IMR-90 (cell line): ENCODE measurements around the gene PTX3. TPM values are rescaled to one million over a fixed set of nuclear protein-coding genes. Genes with fewer than 3 reads are reported as not detected.

Experiments
- ATAC-seq: fragments of 200-7000 bp; cut with Tn5 transposase; 2 replicates; pipeline ENCODE4 v1.9.1; 2020; ENCODE audit warnings: low read depth, mild to moderate bottlenecking, moderate library complexity
- BruUV-seq: library from RNA; stranded (reverse); fragments of 400-500 nt; replicated peaks from 2 replicates; lab custom pipeline; 2021; lab: Mats Ljungman, UMichigan
- CTCF ChIA-PET: fragments of 300-600 bp; formaldehyde crosslinking; extraction: SDS; loops from one replicate; lab custom pipeline; 2021; ENCODE audit warnings: antibody characterized with exemption; lab: Yijun Ruan, JAX
- POLR2A ChIA-PET: fragments of 300-600 bp; sonication (Branson Sonifier 250); formaldehyde crosslinking; loops from one replicate; lab custom pipeline; 2022; ENCODE audit warnings: antibody characterized with exemption; ENCODE audit not compliant: unreplicated experiment; lab: Charles Lee
- DNase-seq: peaks from one replicate; pipeline ENCODE4 v3.0.0; 2013
- H2AFZ ChIP-seq: replicated peaks from 2 replicates; pipeline ENCODE3; 2013; ENCODE audit warnings: low read length, mild to moderate bottlenecking; ENCODE audit not compliant: poor library complexity
- H2AK5ac ChIP-seq: 2 replicates; pipeline ENCODE4 v1.6.1; 2013; ENCODE audit warnings: low read depth, low read length, inconsistent platforms
- H2AK9ac ChIP-seq: replicated peaks from 2 replicates; pipeline ENCODE3; 2013; ENCODE audit warnings: mild to moderate bottlenecking, low read depth, low read length, moderate library complexity; ENCODE audit not compliant: poor library complexity
- H2BK120ac ChIP-seq: 2 replicates; pipeline ENCODE4 v1.6.1; 2013; ENCODE audit warnings: low read depth, low read length, inconsistent platforms
- H2BK15ac ChIP-seq: 3 replicates; pipeline ENCODE4 v1.6.1; 2013; ENCODE audit warnings: low read depth, low read length, inconsistent platforms
- H2BK20ac ChIP-seq: 2 replicates; pipeline ENCODE4 v1.6.1; 2013; ENCODE audit warnings: low read depth, mild to moderate bottlenecking, inconsistent platforms, low read length, moderate library complexity
- H2BK5ac ChIP-seq: 2 replicates; pipeline ENCODE4 v1.6.1; 2013; ENCODE audit warnings: mild to moderate bottlenecking, low read depth, low read length, inconsistent platforms; ENCODE audit not compliant: poor library complexity, severe bottlenecking
- H3K14ac ChIP-seq: replicated peaks from 2 replicates; pipeline ENCODE4 v1.6.1; 2013; ENCODE audit warnings: low read depth, low read length, inconsistent platforms
- H3K18ac ChIP-seq: 2 replicates; pipeline ENCODE4 v1.6.1; 2013; ENCODE audit warnings: low read depth, low read length, control low read depth
- H3K23ac ChIP-seq: 2 replicates; pipeline ENCODE4 v1.6.1; 2013; ENCODE audit warnings: low read depth, low read length, inconsistent platforms
- H3K27ac ChIP-seq: 2 replicates; pipeline ENCODE4 v1.5.1; 2013; ENCODE audit warnings: mild to moderate bottlenecking, control low read depth, low read length; ENCODE audit not compliant: insufficient read depth
- H3K27me3 ChIP-seq: 2 replicates; pipeline ENCODE4 v1.6.1; 2013; ENCODE audit warnings: low read length; ENCODE audit not compliant: control insufficient read depth, insufficient read depth
- H3K36me3 ChIP-seq: 2 replicates; pipeline ENCODE4 v1.6.1; 2013; ENCODE audit warnings: low read length, mixed read lengths; ENCODE audit not compliant: control insufficient read depth, insufficient read depth
- H3K4ac ChIP-seq: 2 replicates; pipeline ENCODE4 v1.6.1; 2013; ENCODE audit warnings: low read depth, low read length, inconsistent platforms
- H3K4me1 ChIP-seq: 2 replicates; pipeline ENCODE4 v1.6.1; 2013; ENCODE audit warnings: low read length, mixed read lengths; ENCODE audit not compliant: control insufficient read depth, insufficient read depth
- H3K4me2 ChIP-seq: 2 replicates; pipeline ENCODE4 v1.6.1; 2013; ENCODE audit warnings: low read depth, mild to moderate bottlenecking, control low read depth, low read length, moderate library complexity
- H3K4me3 ChIP-seq: 2 replicates; pipeline ENCODE4 v1.5.1; 2013; ENCODE audit warnings: low read depth, mild to moderate bottlenecking, control low read depth, low read length, moderate library complexity; ENCODE audit not compliant: insufficient read depth
- H3K56ac ChIP-seq: 2 replicates; pipeline ENCODE4 v1.6.1; 2013; ENCODE audit warnings: low read length, inconsistent platforms; ENCODE audit not compliant: insufficient read depth; ENCODE audit errors: extremely low read depth
- H3K79me1 ChIP-seq, 2 experiments: 2 replicates each; pipeline ENCODE4 v1.6.1; 2013; ENCODE audit warnings: low read length in 2 of 2, inconsistent platforms in 1 of 2, low read depth in 1 of 2
- H3K9ac ChIP-seq: 2 replicates; pipeline ENCODE4 v1.6.1; 2013; ENCODE audit warnings: low read depth, low read length, control low read depth
- H3K9me1 ChIP-seq: 2 replicates; pipeline ENCODE4 v1.6.1; 2013; ENCODE audit warnings: low read length, inconsistent platforms; ENCODE audit not compliant: insufficient read depth
- H3K9me3 ChIP-seq: 2 replicates; pipeline ENCODE4 v1.6.1; 2013; ENCODE audit warnings: low read length; ENCODE audit not compliant: control insufficient read depth, insufficient read depth
- H4K20me1 ChIP-seq: 2 replicates; pipeline ENCODE4 v1.6.1; 2013; ENCODE audit warnings: low read length, inconsistent platforms; ENCODE audit not compliant: insufficient read depth
- H4K5ac ChIP-seq: 2 replicates; pipeline ENCODE4 v1.6.1; 2013; ENCODE audit warnings: mild to moderate bottlenecking, low read depth, low read length, control low read depth
- H4K8ac ChIP-seq, 2 experiments: 2 replicates each; pipeline ENCODE4 v1.6.1; 2013; ENCODE audit warnings: low read depth in 2 of 2, low read length in 2 of 2, control low read depth in 1 of 2, inconsistent platforms in 1 of 2
- H4K91ac ChIP-seq: 2 replicates; pipeline ENCODE4 v1.6.1; 2013; ENCODE audit warnings: low read depth, low read length, inconsistent platforms; ENCODE audit not compliant: insufficient read depth
- CHD1 ChIP-seq: IDR thresholded peaks from 2 replicates; pipeline ENCODE4 v1.6.1; 2012; ENCODE audit warnings: low read depth, low read length, improper control_type of control experiment
- ELK1 ChIP-seq: fragments of 150-350 bp; IDR thresholded peaks from 2 replicates; pipeline ENCODE4 v1.6.1; 2016; ENCODE audit warnings: low read depth, mild to moderate bottlenecking, low read length, moderate library complexity, borderline replicate concordance
- FOS ChIP-seq: fragments of 150-350 bp; IDR thresholded peaks from 2 replicates; pipeline ENCODE4 v1.6.1; 2016; ENCODE audit warnings: low read depth, low read length
- MAFK ChIP-seq: IDR thresholded peaks from 2 replicates; pipeline ENCODE4 v1.6.1; 2012; ENCODE audit warnings: low read depth, low read length, improper control_type of control experiment
- MAZ ChIP-seq: IDR thresholded peaks from 2 replicates; pipeline ENCODE4 v1.6.1; 2012; ENCODE audit warnings: low read depth, mild to moderate bottlenecking, low read length, improper control_type of control experiment, moderate library complexity, borderline replicate concordance
- MXI1 ChIP-seq: IDR thresholded peaks from 2 replicates; pipeline ENCODE4 v1.6.1; 2012; ENCODE audit warnings: low read depth, mild to moderate bottlenecking, low read length, moderate library complexity, borderline replicate concordance
- NFE2L2 ChIP-seq: fragments of 150-350 bp; IDR thresholded peaks from 2 replicates; pipeline ENCODE4 v1.6.1; 2016; ENCODE audit warnings: low read depth, mild to moderate bottlenecking, low read length
- POLR2A ChIP-seq: IDR thresholded peaks from 2 replicates; pipeline ENCODE4 v1.6.1; 2012; ENCODE audit warnings: mild to moderate bottlenecking, low read depth, low read length
- RAD21 ChIP-seq: IDR thresholded peaks from 2 replicates; pipeline ENCODE4 v1.6.1; 2012; ENCODE audit warnings: low read length, improper control_type of control experiment
- RCOR1 ChIP-seq: IDR thresholded peaks from 2 replicates; pipeline ENCODE4 v1.6.1; 2012; ENCODE audit warnings: mild to moderate bottlenecking, low read length, improper control_type of control experiment; ENCODE audit not compliant: insufficient replicate concordance
- RFX5 ChIP-seq: IDR thresholded peaks from 2 replicates; pipeline ENCODE4 v1.8.0; 2012; ENCODE audit warnings: low read depth, mild to moderate bottlenecking, low read length, moderate library complexity
- SMC3 ChIP-seq: fragments of 150-350 bp; IDR thresholded peaks from 2 replicates; pipeline ENCODE4 v1.6.1; 2016; ENCODE audit warnings: low read depth, mild to moderate bottlenecking, antibody characterized with exemption, low read length, moderate library complexity
- USF2 ChIP-seq: fragments of 150-350 bp; IDR thresholded peaks from 2 replicates; pipeline ENCODE4 v1.6.1; 2017; ENCODE audit warnings: mild to moderate bottlenecking, antibody characterized with exemption, low read length, low read depth
- WGBS, 2 experiments: methylation state at CpG; one replicate each; pipeline versions ENCODE4 v1.1.5 to v1.1.7; 2013; ENCODE audit warnings: missing lambda C conversion rate in 2 of 2; ENCODE audit not compliant: insufficient read length in 1 of 2; ENCODE audit errors: extremely low coverage in 2 of 2; 5-methylcytosine and 5-hydroxymethylcytosine counted together
- dilution Hi-C: fragments of 300-500 bp; cut with HindIII; formaldehyde crosslinking; loops from one replicate; pipeline ENCODE4 v1.14.3; 2018; ENCODE audit warnings: low sequenced_read_pairs; ENCODE audit not compliant: unreplicated experiment
- in situ Hi-C: fragments of 300-500 bp; cut with MboI; formaldehyde crosslinking; loops from 3 replicates; pipeline ENCODE4 v1.14.3; 2019; ENCODE audit warnings: low sequenced_read_pairs, inconsistent platforms, mixed read lengths
- intact Hi-C: fragments of 100-400 bp; cut with micrococcal nuclease; formaldehyde crosslinking; loops from 2 replicates; pipeline ENCODE4 v1.10.0; 2022
- polyA plus RNA-seq, 3 experiments: library from polyadenylated mRNA; depleted of rRNA; stranded (reverse); fragments of >200 nt; gene quantifications; 2 replicates each; pipeline ENCODE4 v1.2.3, GENCODE V29; 2012; ENCODE audit warnings: low replicate concordance in 1 of 3
- total RNA-seq: library from RNA; depleted of rRNA; stranded (reverse); fragments of >200 nt; gene quantifications from 2 replicates; pipeline ENCODE4 v1.2.3, GENCODE V29; 2012
- TF ChIP-seq, protein P1 (sequence below): conservative IDR thresholded peaks from 2 replicates; pipeline ENCODE4 v1.5.1; 2012; ENCODE audit warnings: mild to moderate bottlenecking, low read depth, low read length, improper control_type of control experiment

Gene PTX3
- total and polyA plus RNA-seq, 2 of the 4 experiments (the other 2 are of a cell fraction), result 97.9 to 135 TPM

DNA sequence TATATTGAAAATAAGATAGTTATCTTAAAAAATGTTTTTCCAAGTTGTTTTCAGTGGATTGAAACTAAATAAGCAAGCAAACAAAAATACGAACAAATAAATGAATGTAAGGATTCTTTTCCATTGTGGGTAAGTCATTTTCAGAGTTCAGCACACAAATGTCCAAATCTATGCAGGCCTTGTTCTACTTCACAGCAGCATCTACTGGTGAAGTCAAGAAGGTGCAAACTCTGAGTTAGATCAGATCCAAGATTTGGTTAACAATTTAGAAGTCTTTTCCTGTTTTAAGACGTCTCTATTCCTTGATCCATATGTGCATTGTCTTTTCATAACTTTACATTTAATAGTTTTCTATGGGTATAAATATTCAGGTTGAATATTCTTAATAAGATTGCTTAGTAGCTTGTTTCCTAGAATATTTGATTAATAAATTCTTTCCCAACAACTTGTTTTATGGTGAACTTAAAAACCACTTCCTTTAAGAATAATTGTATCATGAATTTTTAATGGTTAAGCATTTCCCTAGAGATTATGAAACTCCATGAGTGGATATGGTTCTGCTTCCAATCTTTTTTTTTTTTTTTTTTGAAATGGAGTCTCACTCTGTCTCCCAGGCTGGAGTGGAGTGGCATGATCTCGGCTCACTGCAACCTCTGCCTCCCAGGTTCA lies 10.5 kb downstream of the PTX3 start:
- Histone ChIP-seq H3K9me3 (no peaks in the 10 kb centered on the region), H2AK5ac (no peak overlapping the region), H2BK20ac (no peak overlapping the region), H3K56ac (no peak overlapping the region), H2AFZ (no peak overlapping the region), H4K8ac (no peak overlapping the region), H4K5ac (no peak overlapping the region), H3K79me1 (peaks cover 0 to 10% of the 10 kb centered on the region in 2 experiments; a peak in 1 of 4 replicates), H4K91ac (no peak overlapping the region), H2BK5ac (no peak overlapping the region), H3K9me1 (no peaks in the 10 kb centered on the region), H3K14ac (no peak overlapping the region), H3K4me3 (no peak overlapping the region), H3K36me3 (peaks cover 5% of the 10 kb centered on the region), H3K27me3 (no peaks in the 10 kb centered on the region), H3K4ac (no peak overlapping the region), H3K9ac (no peak overlapping the region), H2BK15ac (no peak overlapping the region), H3K23ac (no peak overlapping the region), H2BK120ac (no peak overlapping the region), H4K20me1 (no peaks in the 10 kb centered on the region), H3K4me2 (no peak overlapping the region), H3K27ac (no peak overlapping the region), H2AK9ac (no peak overlapping the region), H3K4me1 (peaks cover 10% of the 10 kb centered on the region), H3K18ac (no peak overlapping the region)
- DNase-seq, result peak; percentile 70
- TF ChIP-seq MAFK (no peak), NFE2L2 (no peak), MAZ (no peak), RCOR1 (no peak), FOS (no peak), ELK1 (no peak), RFX5 (no peak), CHD1 (no peak), RAD21 (peak; percentile 73), POLR2A (no peak), USF2 (no peak), SMC3 (peak; percentile 73), MXI1 (no peak)
- TF ChIP-seq, protein P1, sequence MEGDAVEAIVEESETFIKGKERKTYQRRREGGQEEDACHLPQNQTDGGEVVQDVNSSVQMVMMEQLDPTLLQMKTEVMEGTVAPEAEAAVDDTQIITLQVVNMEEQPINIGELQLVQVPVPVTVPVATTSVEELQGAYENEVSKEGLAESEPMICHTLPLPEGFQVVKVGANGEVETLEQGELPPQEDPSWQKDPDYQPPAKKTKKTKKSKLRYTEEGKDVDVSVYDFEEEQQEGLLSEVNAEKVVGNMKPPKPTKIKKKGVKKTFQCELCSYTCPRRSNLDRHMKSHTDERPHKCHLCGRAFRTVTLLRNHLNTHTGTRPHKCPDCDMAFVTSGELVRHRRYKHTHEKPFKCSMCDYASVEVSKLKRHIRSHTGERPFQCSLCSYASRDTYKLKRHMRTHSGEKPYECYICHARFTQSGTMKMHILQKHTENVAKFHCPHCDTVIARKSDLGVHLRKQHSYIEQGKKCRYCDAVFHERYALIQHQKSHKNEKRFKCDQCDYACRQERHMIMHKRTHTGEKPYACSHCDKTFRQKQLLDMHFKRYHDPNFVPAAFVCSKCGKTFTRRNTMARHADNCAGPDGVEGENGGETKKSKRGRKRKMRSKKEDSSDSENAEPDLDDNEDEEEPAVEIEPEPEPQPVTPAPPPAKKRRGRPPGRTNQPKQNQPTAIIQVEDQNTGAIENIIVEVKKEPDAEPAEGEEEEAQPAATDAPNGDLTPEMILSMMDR, result peak; percentile 68
- POLR2A ChIA-PET, result no interaction called here
- dilution Hi-C loops (no loop called here), in situ Hi-C loops (no loop called here), intact Hi-C loops (loop anchor here (1.0 kb wide), 2 partner anchors 46 to 243 kb away; no protein-coding TSS in a partner anchor)
- peak; percentile 56; the same call in 1 of the 2 replicates for ATAC-seq
- CTCF ChIA-PET, result interaction anchor here (0.6 to 0.9 kb wide), 2 partner anchors 39 to 320 kb away, joined by 3 to 7 read pairs; no protein-coding TSS in a partner anchor
- BruUV-seq, result no TSS peak
- WGBS, 2 experiments, result no CpG with 5 or more reads among the region's 3 CpGs
